ENCODE results near the gene SEMA4C.

SEMA4C gene

DNA sequence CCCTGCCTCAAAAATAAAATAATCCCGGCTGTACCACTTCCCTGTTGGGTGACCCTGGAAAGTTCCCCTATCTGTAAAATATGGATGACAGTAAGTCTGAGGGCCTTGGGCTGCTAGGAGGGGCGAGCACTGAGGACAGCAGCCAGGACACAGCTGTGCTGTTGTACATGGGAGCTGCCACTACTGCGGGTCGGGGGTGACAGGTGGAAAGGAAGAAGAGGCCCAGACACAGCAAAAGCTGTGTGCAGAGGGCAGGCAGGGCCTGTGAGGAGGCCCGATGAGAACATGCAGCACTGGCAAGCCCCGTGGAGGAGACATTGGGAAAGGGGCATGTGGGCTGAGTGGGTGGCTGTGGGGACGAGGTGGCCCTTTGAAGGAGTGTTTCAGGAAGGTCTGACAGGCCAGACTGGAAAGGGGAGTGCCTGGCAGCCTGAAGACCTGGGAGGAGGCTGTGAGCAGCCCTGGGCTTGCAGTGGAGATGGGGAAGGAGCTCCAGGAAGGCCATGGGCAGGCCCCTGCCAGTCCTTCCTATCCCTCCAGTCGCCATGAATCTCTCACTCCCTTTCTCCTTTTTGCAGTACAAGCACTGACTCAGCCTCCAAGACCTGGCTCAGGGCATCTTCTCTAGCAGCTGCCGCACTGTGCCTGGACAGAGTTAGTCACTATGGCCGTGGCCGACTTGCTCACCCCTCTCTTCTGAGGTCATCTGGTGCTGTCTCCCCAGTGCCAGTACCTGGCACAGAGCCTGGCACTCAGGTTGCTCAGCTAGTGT is 28.9 kb upstream of the SEMA4C start:
- TF ChIP-seq TAF1 (IDR thresholded peaks at IDR 0.05; ENCODE audit: borderline replicate concordance, insufficient read depth, low read length) (no peak), SIN3A (IDR thresholded peaks at IDR 0.05; ENCODE audit: borderline replicate concordance, insufficient read depth, low read length) (no peak), POLR2AphosphoS5 (IDR thresholded peaks at IDR 0.05; ENCODE audit: low read depth, low read length) (no peak), FOXP2 (optimal IDR thresholded peaks at IDR 0.05; ENCODE audit: borderline replicate concordance, extremely low read depth, extremely low read length, insufficient read depth) (no peak)
- TF ChIP-seq, protein P1, sequence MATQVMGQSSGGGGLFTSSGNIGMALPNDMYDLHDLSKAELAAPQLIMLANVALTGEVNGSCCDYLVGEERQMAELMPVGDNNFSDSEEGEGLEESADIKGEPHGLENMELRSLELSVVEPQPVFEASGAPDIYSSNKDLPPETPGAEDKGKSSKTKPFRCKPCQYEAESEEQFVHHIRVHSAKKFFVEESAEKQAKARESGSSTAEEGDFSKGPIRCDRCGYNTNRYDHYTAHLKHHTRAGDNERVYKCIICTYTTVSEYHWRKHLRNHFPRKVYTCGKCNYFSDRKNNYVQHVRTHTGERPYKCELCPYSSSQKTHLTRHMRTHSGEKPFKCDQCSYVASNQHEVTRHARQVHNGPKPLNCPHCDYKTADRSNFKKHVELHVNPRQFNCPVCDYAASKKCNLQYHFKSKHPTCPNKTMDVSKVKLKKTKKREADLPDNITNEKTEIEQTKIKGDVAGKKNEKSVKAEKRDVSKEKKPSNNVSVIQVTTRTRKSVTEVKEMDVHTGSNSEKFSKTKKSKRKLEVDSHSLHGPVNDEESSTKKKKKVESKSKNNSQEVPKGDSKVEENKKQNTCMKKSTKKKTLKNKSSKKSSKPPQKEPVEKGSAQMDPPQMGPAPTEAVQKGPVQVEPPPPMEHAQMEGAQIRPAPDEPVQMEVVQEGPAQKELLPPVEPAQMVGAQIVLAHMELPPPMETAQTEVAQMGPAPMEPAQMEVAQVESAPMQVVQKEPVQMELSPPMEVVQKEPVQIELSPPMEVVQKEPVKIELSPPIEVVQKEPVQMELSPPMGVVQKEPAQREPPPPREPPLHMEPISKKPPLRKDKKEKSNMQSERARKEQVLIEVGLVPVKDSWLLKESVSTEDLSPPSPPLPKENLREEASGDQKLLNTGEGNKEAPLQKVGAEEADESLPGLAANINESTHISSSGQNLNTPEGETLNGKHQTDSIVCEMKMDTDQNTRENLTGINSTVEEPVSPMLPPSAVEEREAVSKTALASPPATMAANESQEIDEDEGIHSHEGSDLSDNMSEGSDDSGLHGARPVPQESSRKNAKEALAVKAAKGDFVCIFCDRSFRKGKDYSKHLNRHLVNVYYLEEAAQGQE (IDR thresholded peaks at IDR 0.05; ENCODE audit: insufficient read depth in 1 of 2, low read depth in 2 of 2, low read length in 2 of 2), result no peak

DNA sequence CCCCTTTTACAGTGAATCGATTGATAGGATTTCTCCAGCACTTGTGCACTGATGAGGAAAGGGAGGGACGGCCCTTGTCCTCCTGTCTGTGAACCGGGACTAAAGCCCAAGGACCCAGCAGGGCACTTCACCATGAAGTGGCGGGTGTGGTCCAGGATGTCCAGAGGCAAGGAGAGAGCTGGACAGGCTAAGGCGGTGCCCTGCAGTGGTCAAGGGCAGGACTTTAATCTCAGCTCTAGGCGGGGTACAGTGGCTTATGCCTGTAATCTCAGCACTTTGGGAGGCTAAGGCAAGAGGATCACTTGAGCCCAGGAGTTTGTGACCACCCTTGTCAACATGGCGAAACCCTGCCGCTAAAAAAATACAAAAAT is 28.2 kb upstream of the SEMA4C start:
- TF ChIP-seq, protein P1 (IDR thresholded peaks at IDR 0.05; ENCODE audit: insufficient read depth in 1 of 2, low read depth in 2 of 2, low read length in 2 of 2), result no peak
- TF ChIP-seq TAF1 (IDR thresholded peaks at IDR 0.05; ENCODE audit: borderline replicate concordance, insufficient read depth, low read length) (no peak), SIN3A (IDR thresholded peaks at IDR 0.05; ENCODE audit: borderline replicate concordance, insufficient read depth, low read length) (no peak), FOXP2 (optimal IDR thresholded peaks at IDR 0.05; ENCODE audit: borderline replicate concordance, extremely low read depth, extremely low read length, insufficient read depth) (no peak), POLR2AphosphoS5 (IDR thresholded peaks at IDR 0.05; ENCODE audit: low read depth, low read length) (no peak)

DNA sequence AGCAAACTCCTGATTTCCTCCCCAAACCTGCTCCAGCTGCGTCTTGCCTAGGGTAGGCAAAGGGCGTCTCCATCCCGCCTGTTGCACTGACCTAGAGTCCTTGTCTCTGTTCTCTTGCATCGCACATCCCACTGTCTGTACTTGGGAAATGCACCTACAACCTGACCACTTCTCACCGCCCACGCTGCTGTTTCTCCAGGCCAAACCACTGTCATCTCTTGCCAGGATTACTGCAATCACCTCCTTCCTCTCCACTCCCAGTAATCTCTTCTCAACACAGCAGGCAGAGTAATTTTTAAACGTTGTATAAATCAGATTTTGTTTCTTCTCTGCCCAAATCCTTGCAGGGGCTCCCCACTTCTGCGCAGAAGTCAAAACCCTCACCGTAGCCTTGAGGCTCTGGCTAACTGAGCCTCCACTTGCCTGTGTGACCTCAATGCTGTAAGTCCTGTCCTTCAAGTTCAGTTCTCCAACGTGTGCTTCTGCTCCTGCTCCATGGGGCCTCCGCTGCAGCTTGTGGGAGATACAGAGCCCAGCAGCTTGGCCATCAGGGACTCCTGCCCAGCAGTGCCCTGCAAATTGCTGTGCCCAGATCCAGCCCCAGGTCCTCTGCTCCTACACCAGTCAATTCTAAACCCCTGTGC is 27.7 kb upstream of the SEMA4C start:
- TF ChIP-seq POLR2AphosphoS5 (IDR thresholded peaks at IDR 0.05; ENCODE audit: low read depth, low read length) (no peak), TAF1 (IDR thresholded peaks at IDR 0.05; ENCODE audit: borderline replicate concordance, insufficient read depth, low read length) (no peak), SIN3A (IDR thresholded peaks at IDR 0.05; ENCODE audit: borderline replicate concordance, insufficient read depth, low read length) (no peak), FOXP2 (optimal IDR thresholded peaks at IDR 0.05; ENCODE audit: borderline replicate concordance, extremely low read depth, extremely low read length, insufficient read depth) (no peak)
- TF ChIP-seq, protein P1 (IDR thresholded peaks at IDR 0.05; ENCODE audit: insufficient read depth in 1 of 2, low read depth in 2 of 2, low read length in 2 of 2), result no peak

DNA sequence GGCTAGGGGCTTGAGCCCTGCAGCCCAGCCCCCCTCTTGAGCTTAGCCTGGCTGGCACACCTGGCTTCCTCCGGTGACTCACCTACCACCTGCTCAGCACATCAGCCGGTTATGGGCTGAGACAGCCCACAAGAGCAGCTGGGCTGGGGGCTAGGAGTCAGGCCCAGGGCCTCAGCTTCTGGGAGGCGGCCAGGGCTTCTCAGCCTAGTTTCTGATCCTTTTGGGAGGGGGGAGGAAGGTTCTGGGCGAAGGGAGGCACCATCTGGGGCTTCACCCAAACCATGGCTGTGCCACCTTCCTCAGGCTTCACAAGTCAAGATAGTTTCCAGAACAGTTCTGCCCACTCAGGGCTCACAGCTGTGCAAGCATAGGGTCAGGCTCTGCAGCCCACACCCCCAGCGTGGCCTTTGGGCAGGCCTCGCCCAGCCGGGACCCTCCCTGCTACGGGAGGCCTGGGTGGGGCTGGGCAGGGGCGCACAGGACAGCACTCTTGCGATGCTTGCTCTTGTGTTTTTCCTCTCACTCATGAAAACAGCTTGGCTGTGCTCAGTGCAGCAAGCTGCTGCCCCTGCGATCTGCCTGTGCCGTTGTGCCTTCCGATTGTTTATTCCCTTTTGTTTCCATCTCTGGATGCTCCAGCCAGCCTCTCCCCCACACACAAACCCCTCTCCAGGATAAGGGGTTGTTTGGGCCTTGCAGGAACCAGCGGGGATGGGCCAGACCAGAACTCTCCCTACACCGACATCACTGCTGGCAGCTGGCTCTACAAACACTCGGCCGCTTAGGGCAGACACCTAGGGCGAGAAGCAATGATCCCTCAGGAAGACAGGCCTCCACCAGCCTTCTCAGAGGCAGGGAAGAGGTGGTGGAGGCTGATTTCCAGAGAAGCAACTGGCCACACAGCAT is 26.1 kb upstream of the SEMA4C start:
- TF ChIP-seq FOXP2 (optimal IDR thresholded peaks at IDR 0.05; ENCODE audit: borderline replicate concordance, extremely low read depth, extremely low read length, insufficient read depth) (no peak), TAF1 (IDR thresholded peaks at IDR 0.05; ENCODE audit: borderline replicate concordance, insufficient read depth, low read length) (no peak), SIN3A (IDR thresholded peaks at IDR 0.05; ENCODE audit: borderline replicate concordance, insufficient read depth, low read length) (no peak), POLR2AphosphoS5 (IDR thresholded peaks at IDR 0.05; ENCODE audit: low read depth, low read length) (no peak)
- TF ChIP-seq, protein P1 (IDR thresholded peaks at IDR 0.05; ENCODE audit: insufficient read depth in 1 of 2, low read depth in 2 of 2, low read length in 2 of 2), result no peak

Data from PFSK-1 (cell line).